Fibroblast of the aortic adventitia (primary cell): ENCODE data around the gene DNAH9. TPM values are rescaled to one million over a fixed set of nuclear protein-coding genes. Genes with fewer than 3 reads are reported as not detected.

Source experiments
- DNase-seq: peaks from one replicate; pipeline ENCODE4 v3.0.0-alpha.2; 2010; ENCODE audit warnings: low read depth
- H3K4me3 ChIP-seq: 2 replicates; pipeline ENCODE4 v1.5.1; 2011; ENCODE audit warnings: low read depth, mild to moderate bottlenecking, control low read depth, low read length, moderate library complexity
- total RNA-seq: library from RNA; depleted of rRNA; stranded (reverse); fragments of >200 nt; gene quantifications from 2 replicates; pipeline ENCODE4 v1.2.3, GENCODE V29; 2012; ENCODE audit warnings: low replicate concordance
- TF ChIP-seq, protein P1 (sequence below): IDR thresholded peaks from 2 replicates; pipeline ENCODE4 v1.5.1; 2011; ENCODE audit warnings: mild to moderate bottlenecking, low read length, control low read depth, inconsistent platforms; ENCODE audit not compliant: insufficient read depth

The DNAH9 gene
- total RNA-seq, 1 donor, result not detected

DNA sequence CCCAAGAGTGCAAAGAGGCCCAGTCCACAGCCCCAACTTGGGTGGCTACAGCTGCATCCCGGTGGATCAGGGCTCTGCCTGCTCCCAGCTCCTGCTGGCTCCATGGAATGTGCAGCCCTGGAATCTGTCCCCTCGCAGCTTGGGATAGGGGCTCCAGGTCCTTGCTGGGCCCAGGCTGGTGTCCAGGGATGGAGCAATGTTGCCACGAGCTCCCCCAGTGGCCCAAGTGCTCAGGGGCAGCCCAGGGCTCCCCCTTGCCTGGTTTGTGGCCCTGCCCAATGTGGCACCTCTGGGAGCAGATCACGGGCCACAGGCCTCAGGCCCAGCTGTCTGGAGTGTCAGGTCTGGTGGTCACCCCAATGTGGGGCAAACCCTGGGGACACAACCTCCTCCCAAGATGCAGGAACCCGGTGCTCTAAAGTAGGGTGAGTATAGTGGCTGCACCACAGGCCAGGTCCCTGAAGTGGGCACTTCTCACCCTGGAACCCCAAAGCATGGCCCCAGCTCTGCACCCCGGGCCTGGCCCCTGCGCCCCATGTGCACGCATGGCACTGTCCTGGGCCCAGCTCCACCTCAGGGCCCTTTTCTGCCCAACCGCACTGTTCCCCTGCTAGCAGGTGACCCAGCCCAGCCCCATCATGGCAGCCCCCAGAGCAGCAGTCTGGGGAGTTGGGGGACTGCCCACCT, 14.8 kb upstream of the DNAH9 start:
- no peak overlapping the region for H3K4me3 ChIP-seq
- no peak for DNase-seq
- TF ChIP-seq, protein P1, sequence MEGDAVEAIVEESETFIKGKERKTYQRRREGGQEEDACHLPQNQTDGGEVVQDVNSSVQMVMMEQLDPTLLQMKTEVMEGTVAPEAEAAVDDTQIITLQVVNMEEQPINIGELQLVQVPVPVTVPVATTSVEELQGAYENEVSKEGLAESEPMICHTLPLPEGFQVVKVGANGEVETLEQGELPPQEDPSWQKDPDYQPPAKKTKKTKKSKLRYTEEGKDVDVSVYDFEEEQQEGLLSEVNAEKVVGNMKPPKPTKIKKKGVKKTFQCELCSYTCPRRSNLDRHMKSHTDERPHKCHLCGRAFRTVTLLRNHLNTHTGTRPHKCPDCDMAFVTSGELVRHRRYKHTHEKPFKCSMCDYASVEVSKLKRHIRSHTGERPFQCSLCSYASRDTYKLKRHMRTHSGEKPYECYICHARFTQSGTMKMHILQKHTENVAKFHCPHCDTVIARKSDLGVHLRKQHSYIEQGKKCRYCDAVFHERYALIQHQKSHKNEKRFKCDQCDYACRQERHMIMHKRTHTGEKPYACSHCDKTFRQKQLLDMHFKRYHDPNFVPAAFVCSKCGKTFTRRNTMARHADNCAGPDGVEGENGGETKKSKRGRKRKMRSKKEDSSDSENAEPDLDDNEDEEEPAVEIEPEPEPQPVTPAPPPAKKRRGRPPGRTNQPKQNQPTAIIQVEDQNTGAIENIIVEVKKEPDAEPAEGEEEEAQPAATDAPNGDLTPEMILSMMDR, result no peak

DNA sequence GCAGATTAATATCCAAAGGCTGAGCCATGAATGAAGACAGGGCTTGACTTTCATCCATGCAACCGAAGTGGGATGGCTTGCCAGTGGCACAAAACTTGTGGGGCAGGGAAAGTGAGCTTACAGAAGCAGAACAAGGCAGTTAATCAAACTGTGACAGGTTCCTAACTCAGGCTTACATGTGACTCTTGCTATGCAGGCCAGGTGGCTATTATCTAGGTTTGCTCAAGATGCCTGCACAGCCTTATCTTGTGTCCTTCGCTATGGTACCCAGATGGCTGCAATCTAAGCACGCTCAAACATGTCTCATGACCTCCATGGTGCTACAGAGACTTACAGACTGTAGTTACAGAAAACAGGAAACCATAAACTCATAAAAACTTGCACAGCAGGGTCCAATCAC, 8.6 kb upstream of the DNAH9 start:
- TF ChIP-seq, protein P1, result no peak
- H3K4me3 ChIP-seq, result no peak overlapping the region
- no peak for DNase-seq

DNA sequence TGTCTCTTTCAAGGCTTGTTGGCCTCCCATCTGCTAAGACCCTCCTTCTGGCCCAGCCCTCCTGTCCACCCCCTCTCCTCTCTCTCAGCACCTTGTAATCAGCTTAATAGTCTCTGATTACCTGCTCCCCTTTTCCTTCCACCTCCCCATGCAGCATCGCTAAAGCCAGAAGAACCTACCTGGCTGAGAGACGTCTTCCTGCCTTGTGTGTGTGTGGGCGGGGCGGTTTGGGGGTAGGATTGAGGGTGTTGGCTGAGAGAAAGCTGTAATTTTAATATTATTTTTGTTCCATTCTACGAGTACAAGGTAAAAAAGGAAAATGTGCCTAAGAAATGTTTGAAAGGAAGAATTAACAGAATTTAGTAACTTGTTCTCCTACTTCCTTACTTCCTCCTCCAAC, 3.4 kb downstream of the DNAH9 start:
- DNase-seq, result no peak
- no peak overlapping the region for H3K4me3 ChIP-seq
- TF ChIP-seq, protein P1, result no peak

DNA sequence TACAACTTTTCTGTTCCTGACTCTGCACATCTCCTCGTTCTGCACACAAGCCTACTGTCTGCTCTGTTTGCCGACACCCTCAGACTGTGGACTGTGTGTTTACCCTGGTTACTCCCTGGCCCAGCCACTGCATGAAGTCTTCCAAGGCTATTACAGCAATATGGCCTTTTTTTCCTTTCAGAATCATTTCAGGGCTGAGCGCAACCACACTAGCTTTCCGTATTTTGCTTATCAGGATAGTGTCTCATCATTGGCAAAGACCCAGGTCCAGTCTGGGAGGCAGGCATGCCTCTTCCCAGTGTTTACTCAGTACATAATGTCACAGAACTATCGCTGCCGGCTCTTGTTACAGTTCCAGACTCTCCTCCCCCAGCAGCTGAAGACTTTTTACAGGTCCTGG, 10.1 kb downstream of the DNAH9 start:
- TF ChIP-seq, protein P1, result no peak
- no peak overlapping the region for H3K4me3 ChIP-seq
- DNase-seq, result no peak

DNA sequence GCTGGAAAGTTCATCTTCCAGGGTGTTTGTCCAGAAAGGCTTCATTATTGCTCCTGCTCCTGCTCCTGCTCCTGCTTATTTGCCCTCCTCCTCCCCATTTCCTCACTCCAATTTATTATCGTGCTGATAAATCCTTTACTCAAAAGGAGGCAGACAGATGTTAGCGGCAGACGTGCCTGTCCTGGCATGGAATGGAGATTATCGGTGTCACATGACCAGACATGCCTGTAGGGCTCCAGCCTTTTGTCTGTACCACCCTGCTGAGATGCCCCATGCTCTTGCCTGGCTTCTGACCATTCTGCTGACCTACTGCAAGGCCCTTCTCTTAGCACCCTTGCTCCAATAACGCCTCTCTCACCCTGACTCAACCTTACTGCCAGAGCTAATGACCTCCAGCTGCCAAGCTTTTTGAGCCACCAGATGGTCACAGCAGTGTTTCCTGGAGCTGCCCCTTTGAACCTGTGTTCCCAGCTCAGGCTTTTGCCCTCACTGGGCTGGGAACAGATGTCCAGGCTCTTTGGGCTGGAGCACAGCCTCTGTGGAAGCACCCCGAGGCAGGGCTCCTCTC, 12.8 kb downstream of the DNAH9 start:
- TF ChIP-seq, protein P1, result no peak

DNA sequence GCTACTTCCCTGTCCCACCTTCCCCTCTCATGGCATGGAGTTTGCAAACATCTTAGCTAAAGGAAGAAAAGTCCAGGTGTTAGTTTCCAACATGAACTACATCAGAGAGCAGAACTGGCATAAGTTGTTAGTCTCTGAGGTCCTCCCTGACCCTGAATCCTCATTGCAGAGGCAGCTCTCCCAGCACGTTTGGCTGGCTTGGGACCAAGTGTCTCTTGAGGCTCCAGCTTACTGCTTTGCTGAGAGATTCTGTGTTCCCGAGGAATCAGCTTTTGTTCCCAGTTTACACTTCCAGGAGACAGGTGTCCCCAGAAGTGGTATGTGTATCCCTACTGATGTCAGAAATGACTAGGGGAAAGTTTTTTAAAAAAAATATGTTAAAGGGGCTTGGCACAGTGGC, 14.7 kb downstream of the DNAH9 start:
- no peak for DNase-seq
- H3K4me3 ChIP-seq, result no peak overlapping the region
- TF ChIP-seq, protein P1, result no peak

More for the DNA sequence above, 12.8 kb downstream of the DNAH9 start:
- no peak overlapping the region for H3K4me3 ChIP-seq
- no peak for DNase-seq
